Liver (tissue), 9 donors: ENCODE data around the gene PIP5K1C. TPM values are rescaled to one million over a fixed set of nuclear protein-coding genes. Genes with fewer than 3 reads are reported as not detected.

Experiments used
- DNase-seq: peaks from one replicate; pipeline ENCODE4 v3.0.0-alpha.2; 2017; ENCODE audit warnings: low spot score
- H3K27ac ChIP-seq, 2 donors: one replicate each; pipeline ENCODE4 v1.7.0; 2013; ENCODE audit warnings: inconsistent platforms in 2 of 2, low read length in 2 of 2, control low read depth in 1 of 2, low read depth in 1 of 2, mild to moderate bottlenecking in 1 of 2
- H3K27me3 ChIP-seq, 4 donors: one replicate each; pipeline versions ENCODE4 v1.6.1 to v1.7.0; 2013; ENCODE audit warnings: low read length in 3 of 4, inconsistent platforms in 1 of 4, mild to moderate bottlenecking in 1 of 4, moderate library complexity in 1 of 4; ENCODE audit not compliant: control insufficient read depth in 4 of 4, insufficient read depth in 4 of 4
- H3K36me3 ChIP-seq, 4 donors: one replicate each; pipeline versions ENCODE4 v1.6.1 to v1.7.0; 2013; ENCODE audit warnings: low read length in 3 of 4, mild to moderate bottlenecking in 3 of 4, low read depth in 1 of 4, moderate library complexity in 1 of 4; ENCODE audit not compliant: control insufficient read depth in 4 of 4, insufficient read depth in 3 of 4
- H3K4me1 ChIP-seq, 4 donors: one replicate each; pipeline versions ENCODE4 v1.6.1 to v1.7.0; 2013; ENCODE audit warnings: low read length in 3 of 4, mild to moderate bottlenecking in 3 of 4, moderate library complexity in 1 of 4; ENCODE audit not compliant: control insufficient read depth in 4 of 4, insufficient read depth in 4 of 4
- H3K4me3 ChIP-seq, 3 donors: one replicate each; pipeline versions ENCODE4 v1.6.1 to v1.7.0; 2013; ENCODE audit warnings: low read length in 3 of 3, control low read depth in 1 of 3, low read depth in 1 of 3, mild to moderate bottlenecking in 1 of 3
- H3K9ac ChIP-seq, 2 donors: one replicate each; pipeline ENCODE4 v1.7.0; 2013; ENCODE audit warnings: low read length in 2 of 2, mild to moderate bottlenecking in 2 of 2, moderate library complexity in 2 of 2, control low read depth in 1 of 2, low read depth in 1 of 2
- H3K9me3 ChIP-seq, 4 donors: one replicate each; pipeline versions ENCODE4 v1.6.1 to v1.7.0; 2013; ENCODE audit warnings: low read length in 3 of 4; ENCODE audit not compliant: control insufficient read depth in 4 of 4
- CTCF ChIP-seq: fragments of 150-350 bp; IDR thresholded peaks from 2 replicates; pipeline ENCODE4 v1.5.1; 2017; ENCODE audit warnings: improper control_type of control experiment, low read depth, low read length; ENCODE audit not compliant: missing input control
- FOXA1 ChIP-seq: IDR thresholded peaks from 2 replicates; pipeline ENCODE4 v1.6.1; 2016; ENCODE audit warnings: antibody characterized with exemption
- GABPA ChIP-seq, 2 donors: IDR thresholded peaks in 1 of 2; conservative IDR thresholded peaks in 1 of 2; 2 replicates each; pipeline ENCODE4 v1.6.1; 2016; ENCODE audit warnings: antibody characterized with exemption in 2 of 2, mild to moderate bottlenecking in 1 of 2, moderate library complexity in 1 of 2
- HNF4A ChIP-seq, 2 donors: conservative IDR thresholded peaks; 2 replicates each; pipeline ENCODE4 v1.6.1; 2016; ENCODE audit warnings: antibody characterized with exemption in 2 of 2, mild to moderate bottlenecking in 2 of 2
- HNF4G ChIP-seq: IDR thresholded peaks from 2 replicates; pipeline ENCODE4 v1.6.1; 2016; ENCODE audit warnings: antibody characterized with exemption
- JUND ChIP-seq, 2 donors: IDR thresholded peaks; 2 replicates each; pipeline ENCODE4 v1.6.1; 2016; ENCODE audit warnings: antibody characterized with exemption in 2 of 2
- MAX ChIP-seq: IDR thresholded peaks from 2 replicates; pipeline ENCODE4 v1.6.1; 2016; ENCODE audit warnings: antibody characterized with exemption
- NR2F2 ChIP-seq: IDR thresholded peaks from 2 replicates; pipeline ENCODE4 v1.6.1; 2016; ENCODE audit warnings: antibody characterized with exemption
- REST ChIP-seq: IDR thresholded peaks from 2 replicates; pipeline ENCODE4 v1.6.1; 2016; ENCODE audit warnings: antibody characterized with exemption, mild to moderate bottlenecking
- RXRA ChIP-seq, 2 donors: IDR thresholded peaks; 2 replicates each; pipeline ENCODE4 v1.6.1; 2017 to 2018; ENCODE audit warnings: antibody characterized with exemption in 2 of 2, mild to moderate bottlenecking in 1 of 2
- SP1 ChIP-seq: IDR thresholded peaks from 2 replicates; pipeline ENCODE4 v1.6.1; 2018; ENCODE audit warnings: antibody characterized with exemption, mild to moderate bottlenecking
- YY1 ChIP-seq: IDR thresholded peaks from 2 replicates; pipeline ENCODE4 v1.6.1; 2016; ENCODE audit warnings: antibody characterized with exemption, mild to moderate bottlenecking
- WGBS: extraction: QIAGEN DNeasy Blood & Tissue Kit; methylation state at CpG from one replicate; pipeline ENCODE4 v1.1.7; 2013; 5-methylcytosine and 5-hydroxymethylcytosine counted together
- polyA plus RNA-seq, 2 donors: library from polyadenylated mRNA; stranded (reverse) in 1 of 2; unstranded in 1 of 2; fragments of 200-250 nt in 1 of 2; fragments of >200 nt in 1 of 2; fragmentation: Nextera tagmentation in 1 of 2; extraction: Ambion mirVana in 1 of 2; gene quantifications; one replicate each; pipeline versions ENCODE4 v1.2.1 to v1.2.3, GENCODE V29; 2013 to 2015
- total RNA-seq, 2 donors: library from RNA; depleted of rRNA; stranded (reverse); fragments of >200 nt; gene quantifications; one replicate each; pipeline ENCODE4 v1.2.3, GENCODE V29; 2014
- donor health status: healthy.
- donor health status: healthy.
- donor health status: healthy.
- donor health status: healthy.
- donor health status: healthy.

Gene PIP5K1C
- total and polyA plus RNA-seq, 4 donors = 1.8 to 7.4 (median 6.0) TPM

GRCh38 chr19:3608079-3608641 is 92.1 kb downstream of the PIP5K1C start:
- Histone ChIP-seq H3K4me1 (peaks cover 0 to 8% (median 4%) of the 10 kb centered on the region in 4 donors), H3K9me3 (no peaks in the 10 kb centered on the region), H3K27ac (peak overlapping the region; percentile 69 to 73), H3K36me3 (peaks cover 4 to 18% (median 6%) of the 10 kb centered on the region in 4 donors), H3K4me3 (no peak overlapping the region), H3K9ac (no peak overlapping the region), H3K27me3 (no peaks in the 10 kb centered on the region)
- peak; percentile 33 to 59 for TF ChIP-seq RXRA (IDR thresholded peaks at IDR 0.05)
- no peak for TF ChIP-seq REST
- TF ChIP-seq GABPA (IDR thresholded peaks at IDR 0.05 in 1 of 2, conservative IDR thresholded peaks at IDR 0.05 in 1 of 2) = no peak
- TF ChIP-seq YY1 = no peak
- no peak for TF ChIP-seq HNF4A (conservative IDR thresholded peaks at IDR 0.05)
- peak; percentile 22 for TF ChIP-seq SP1
- TF ChIP-seq JUND (IDR thresholded peaks at IDR 0.05) = no peak
- no peak for TF ChIP-seq NR2F2
- no peak for TF ChIP-seq CTCF
- TF ChIP-seq FOXA1 = no peak
- TF ChIP-seq MAX = no peak
- DNase-seq = no peak
- WGBS = 60% methylated on average over 3 of the region's 3 CpGs

- DNase-seq = no peak
- TF ChIP-seq REST = no peak
- TF ChIP-seq NR2F2 = peak; percentile 12
- TF ChIP-seq GABPA (IDR thresholded peaks at IDR 0.05 in 1 of 2, conservative IDR thresholded peaks at IDR 0.05 in 1 of 2) = no peak
- no peak for TF ChIP-seq MAX
- TF ChIP-seq HNF4G = no peak
- peaks cover 0 to 8% (median 4%) of the 10 kb centered on the region in 4 donors for H3K4me1 ChIP-seq
These were observed 92.8 kb downstream of the PIP5K1C start for GRCh38 chr19:3607303-3608078.

More at GRCh38 chr19:3607303-3608078, 92.8 kb downstream of the PIP5K1C start:
- WGBS = 23% methylated on average over 22 of the region's 22 CpGs
- H3K27ac ChIP-seq = peak overlapping the region; percentile 69 to 73
- no peak overlapping the region for H3K9ac ChIP-seq
- H3K4me3 ChIP-seq = peak overlapping the region in 1 of 3 donors; percentile 55
- H3K9me3 ChIP-seq = no peaks in the 10 kb centered on the region
- H3K36me3 ChIP-seq = peaks cover 4 to 15% (median 6%) of the 10 kb centered on the region in 4 donors
- no peaks in the 10 kb centered on the region for H3K27me3 ChIP-seq
